ENCODE results near the gene PLEKHH1.
"Not testable (repeated sequence)": the region's sequence is repeated elsewhere in the genome, so short reads cannot be mapped to it uniquely, and the experiment has no call there.

The PLEKHH1 gene

GRCh38 chr14:67537736-67538135, 4.6 kb downstream of the PLEKHH1 start:
- DNase-seq, result no peak

GRCh38 chr14:67538501-67538900, 5.4 kb downstream of the PLEKHH1 start:
- DNase-seq, result no peak

- no peak for DNase-seq
Measured at GRCh38 chr14:67539116-67539515, 6.0 kb downstream of the PLEKHH1 start.

- DNase-seq, result no peak
Measured at GRCh38 chr14:67541448-67542387, 8.6 kb downstream of the PLEKHH1 start.

- not testable (repeated sequence) for DNase-seq
Measured at GRCh38 chr14:67542620-67543019, 9.5 kb downstream of the PLEKHH1 start.

GRCh38 chr14:67544590-67544989, 11.5 kb downstream of the PLEKHH1 start:
- no peak for DNase-seq

GRCh38 chr14:67547224-67547780, 14.2 kb downstream of the PLEKHH1 start:
- no peak for DNase-seq

GRCh38 chr14:67549734-67550133, 16.6 kb downstream of the PLEKHH1 start:
- no peak for DNase-seq

GRCh38 chr14:67551123-67551522, 18.0 kb downstream of the PLEKHH1 start:
- no peak for DNase-seq

- DNase-seq, result no peak
Measured at GRCh38 chr14:67551940-67552339, 18.9 kb downstream of the PLEKHH1 start.

- no peak for DNase-seq
Measured at GRCh38 chr14:67553547-67553946, 20.5 kb downstream of the PLEKHH1 start.

GRCh38 chr14:67554341-67554740, 21.3 kb downstream of the PLEKHH1 start:
- DNase-seq, result no peak

GRCh38 chr14:67555518-67556090, 22.5 kb downstream of the PLEKHH1 start:
- no peak for DNase-seq

GRCh38 chr14:67556671-67557070, 23.6 kb downstream of the PLEKHH1 start:
- DNase-seq, result no peak

- no peak for DNase-seq
Measured at GRCh38 chr14:67557118-67557517, 24.0 kb downstream of the PLEKHH1 start.

GRCh38 chr14:67557656-67558055, 24.6 kb downstream of the PLEKHH1 start:
- DNase-seq, result no peak

- no peak for DNase-seq
Measured at GRCh38 chr14:67559639-67560038, 26.5 kb downstream of the PLEKHH1 start.

- no peak for DNase-seq
Measured at GRCh38 chr14:67562025-67562775, 29.1 kb downstream of the PLEKHH1 start.

GRCh38 chr14:67562776-67563150, 29.7 kb downstream of the PLEKHH1 start:
- DNase-seq, result no peak

- DNase-seq, result no peak
Measured at GRCh38 chr14:67564236-67564635, 31.1 kb downstream of the PLEKHH1 start.

- no peak for DNase-seq
Measured at GRCh38 chr14:67566908-67567307, 33.8 kb downstream of the PLEKHH1 start.

GRCh38 chr14:67567654-67568053, 34.6 kb downstream of the PLEKHH1 start:
- DNase-seq, result no peak

- DNase-seq, result no peak
Measured at GRCh38 chr14:67569011-67569650, 36.0 kb downstream of the PLEKHH1 start.
